IPS DF 19.7 (cell line): ENCODE measurements around the gene IRF2.

Experiments
- DNase-seq: peaks from one replicate; pipeline ENCODE4 v3.0.0-alpha.2; 2013; ENCODE audit warnings: low read depth, low spot score

IRF2 gene

DNA sequence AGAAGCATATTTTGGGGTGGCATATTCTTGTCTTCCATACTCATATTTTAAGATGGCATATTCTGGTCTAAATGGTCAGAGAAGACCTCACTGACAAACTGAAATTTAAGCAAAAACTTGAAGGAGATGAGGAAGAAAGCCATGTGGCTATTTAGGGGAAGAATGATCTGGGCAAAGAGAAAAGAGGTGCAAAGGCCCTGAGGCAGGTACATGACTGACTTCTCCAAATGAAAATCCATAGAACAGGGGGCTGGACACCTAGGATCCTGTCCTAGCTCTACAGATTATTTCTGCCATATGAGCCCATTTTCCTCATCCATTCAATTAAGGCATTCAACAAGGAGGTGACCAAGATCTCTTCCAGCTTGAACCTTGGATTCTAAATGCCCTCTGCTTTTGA is 105.6 kb downstream of the IRF2 start:
- DNase-seq = no peak

DNA sequence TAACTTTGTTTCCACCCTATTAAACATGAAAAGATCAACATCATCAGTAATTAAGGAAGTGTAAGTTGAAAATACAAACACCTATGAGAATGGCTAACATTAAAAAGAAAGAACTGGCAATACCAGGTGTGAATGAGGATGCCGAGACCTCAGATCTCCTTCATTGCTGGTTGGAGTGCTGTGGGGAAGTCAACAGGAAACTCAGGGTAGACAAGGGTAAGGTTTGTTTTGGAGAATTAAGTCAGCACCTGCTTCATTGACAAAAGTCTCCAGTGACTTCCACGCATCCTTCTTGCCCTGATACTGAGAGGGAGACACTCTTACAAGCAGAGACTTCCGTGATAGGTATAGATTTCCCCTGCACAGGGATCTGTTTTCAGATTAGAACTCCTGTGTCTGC is 106.1 kb downstream of the IRF2 start:
- no peak for DNase-seq

DNA sequence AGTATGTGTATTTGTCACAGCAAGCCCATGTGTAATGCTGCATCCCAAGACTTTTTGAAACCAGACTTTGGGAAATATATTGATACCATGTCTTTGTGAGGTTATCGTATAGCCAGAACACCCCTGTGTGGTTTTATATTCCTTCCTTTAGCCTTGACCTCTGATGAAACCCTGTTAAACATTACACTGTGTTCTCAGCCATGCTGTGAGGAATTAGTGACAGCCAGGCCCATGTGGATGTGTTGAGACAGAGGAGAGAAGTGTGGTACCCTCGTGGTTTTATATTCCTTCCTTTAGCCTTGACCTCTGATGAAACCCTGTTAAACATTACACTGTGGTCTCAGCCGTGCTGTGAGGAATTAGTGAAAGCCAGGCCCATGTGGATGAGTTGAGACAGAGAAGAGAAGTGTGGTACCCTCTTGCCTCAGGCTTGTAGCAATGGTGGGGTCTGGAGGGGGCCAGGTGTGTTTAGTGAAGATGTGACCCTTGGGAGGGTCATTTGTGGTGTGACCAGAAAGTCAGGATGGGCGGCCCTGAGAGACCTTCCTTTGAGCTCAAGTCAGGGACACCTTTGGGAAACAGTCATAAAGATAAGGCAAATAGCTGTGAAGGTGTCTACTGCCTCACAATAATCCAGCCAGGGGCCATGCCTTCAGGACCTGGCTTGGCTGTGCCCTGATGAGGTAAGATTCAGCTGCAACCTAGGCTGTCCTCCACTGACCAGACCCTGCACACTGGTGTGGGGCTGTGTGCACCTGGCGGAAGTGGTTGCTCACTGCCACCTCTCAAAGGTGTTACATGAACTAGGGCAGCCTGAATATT is 110.0 kb downstream of the IRF2 start:
- no peak for DNase-seq

DNA sequence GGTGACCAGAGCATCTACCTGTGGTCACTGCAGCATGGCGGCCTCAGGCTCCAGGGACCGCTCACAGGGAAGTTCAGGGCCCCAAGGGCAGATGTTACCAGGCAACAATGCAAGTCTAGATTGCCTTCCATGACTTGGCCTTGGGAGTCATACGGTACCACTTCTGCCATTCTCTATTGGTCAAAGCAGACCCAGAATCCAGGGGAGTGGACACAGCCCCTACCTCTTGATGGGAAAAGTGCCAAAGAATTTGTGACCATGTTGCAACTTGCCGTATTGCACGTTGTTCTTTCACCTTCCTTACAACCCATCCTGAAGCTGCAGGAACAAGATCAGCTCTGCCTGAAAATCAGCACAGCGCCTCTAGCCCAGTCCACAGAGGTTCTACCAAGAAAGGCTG is 111.1 kb downstream of the IRF2 start:
- DNase-seq = no peak

DNA sequence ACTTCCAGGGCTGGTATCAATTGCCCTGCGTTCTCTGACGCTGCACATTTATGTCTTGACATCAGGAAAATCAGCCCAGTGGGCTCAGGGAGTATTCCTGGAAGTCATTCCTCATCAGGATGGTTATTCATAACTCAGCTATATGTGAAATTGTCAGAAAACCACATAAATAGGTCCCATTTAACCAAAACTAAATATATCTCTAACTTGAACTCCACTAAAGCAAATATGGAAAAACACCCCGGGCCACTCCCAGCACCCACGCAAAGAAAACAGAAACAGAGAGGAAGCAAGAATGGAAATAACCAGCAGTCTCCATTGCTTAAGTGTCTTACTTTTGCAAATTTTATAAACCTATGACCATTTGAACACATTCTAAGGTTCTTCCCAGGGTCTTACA is 112.0 kb downstream of the IRF2 start:
- no peak for DNase-seq

DNA sequence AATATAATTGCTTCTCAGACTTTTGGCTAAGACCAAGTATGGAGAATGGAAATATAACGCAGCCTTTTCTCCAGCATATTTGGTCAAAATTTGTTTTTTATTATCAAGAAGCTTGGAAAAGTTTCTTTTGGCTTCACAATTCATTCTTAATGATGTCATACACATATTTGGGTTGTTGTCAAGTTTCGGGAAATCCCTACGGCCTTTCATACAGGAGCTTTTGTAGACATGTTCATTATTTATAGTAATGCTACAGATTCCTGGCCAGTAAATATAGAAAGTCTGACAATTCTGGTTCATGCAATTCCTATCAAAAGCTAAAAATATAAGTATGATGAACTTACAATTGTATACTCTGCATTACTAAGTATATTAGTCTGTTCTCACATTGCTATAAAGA is 112.9 kb downstream of the IRF2 start:
- no peak for DNase-seq

DNA sequence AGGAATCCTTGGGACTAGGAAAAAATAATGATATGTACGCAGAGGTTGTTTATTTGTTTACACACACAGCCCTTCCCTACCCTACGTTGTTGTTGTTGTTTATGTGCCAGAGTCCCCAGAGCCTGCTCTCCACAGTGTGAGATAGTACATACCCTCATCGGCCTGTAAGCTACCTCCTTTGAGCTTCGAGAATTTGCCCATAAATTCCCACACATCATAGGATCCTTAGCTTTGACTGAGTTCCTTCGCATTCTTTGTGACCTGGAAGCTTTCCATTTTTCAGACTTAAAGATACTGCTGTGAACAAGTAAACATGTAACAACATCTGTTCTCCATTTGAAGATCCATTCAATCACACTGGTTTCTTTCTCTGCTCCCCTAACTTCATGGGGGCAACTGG is 114.5 kb downstream of the IRF2 start:
- DNase-seq = no peak

DNA sequence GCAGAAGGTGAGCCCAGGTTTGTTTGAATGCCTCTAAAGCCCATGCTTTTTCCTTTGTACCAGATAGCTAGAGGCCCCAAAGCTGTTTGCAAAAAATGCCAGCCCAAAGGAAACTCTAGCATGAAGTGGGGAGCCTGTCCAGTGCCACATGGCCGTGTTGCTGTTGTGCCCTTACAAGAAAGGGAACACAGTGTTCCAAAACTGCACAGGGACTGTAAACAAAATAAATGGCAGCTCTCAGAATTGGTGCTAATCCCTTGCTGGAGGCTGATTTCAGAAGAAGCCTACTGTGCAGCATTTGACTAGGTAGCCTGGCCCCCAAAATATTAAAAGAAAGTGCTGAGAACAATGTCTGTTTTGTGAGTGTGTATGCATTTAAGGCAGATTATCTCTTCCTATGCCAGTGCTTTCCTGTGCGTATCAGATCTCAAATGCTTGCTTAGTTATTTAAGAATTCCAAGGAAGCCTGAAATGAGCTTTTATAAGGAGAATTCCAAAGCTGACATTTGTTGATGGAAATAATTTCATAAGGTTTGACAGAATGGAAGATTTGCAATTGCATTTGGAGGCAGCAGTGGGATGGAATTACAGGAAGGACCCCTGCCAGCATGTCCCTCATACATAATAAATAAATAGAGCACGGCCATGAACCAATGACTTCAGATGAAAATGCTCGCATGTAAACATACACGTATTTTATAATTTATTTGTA is 115.7 kb downstream of the IRF2 start:
- DNase-seq = no peak

DNA sequence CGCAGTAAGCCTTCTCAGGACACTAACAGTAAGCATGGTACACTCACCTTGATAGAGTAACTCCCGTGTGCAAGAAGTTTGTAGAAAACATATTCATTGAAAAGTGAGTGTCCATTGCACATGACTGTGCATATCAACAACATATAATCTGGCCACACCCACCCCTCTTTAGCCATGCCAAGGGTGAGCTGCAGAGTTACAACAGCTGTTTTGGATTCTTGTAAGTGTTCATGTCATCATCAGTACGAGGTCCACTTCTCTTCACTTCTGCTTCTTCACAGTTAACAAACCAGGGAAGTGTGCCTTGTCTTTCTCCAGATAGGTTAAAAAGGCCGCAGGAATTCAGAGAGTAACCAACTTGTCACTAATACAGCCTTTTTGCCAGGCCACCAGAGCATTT is 116.6 kb downstream of the IRF2 start:
- DNase-seq = no peak

DNA sequence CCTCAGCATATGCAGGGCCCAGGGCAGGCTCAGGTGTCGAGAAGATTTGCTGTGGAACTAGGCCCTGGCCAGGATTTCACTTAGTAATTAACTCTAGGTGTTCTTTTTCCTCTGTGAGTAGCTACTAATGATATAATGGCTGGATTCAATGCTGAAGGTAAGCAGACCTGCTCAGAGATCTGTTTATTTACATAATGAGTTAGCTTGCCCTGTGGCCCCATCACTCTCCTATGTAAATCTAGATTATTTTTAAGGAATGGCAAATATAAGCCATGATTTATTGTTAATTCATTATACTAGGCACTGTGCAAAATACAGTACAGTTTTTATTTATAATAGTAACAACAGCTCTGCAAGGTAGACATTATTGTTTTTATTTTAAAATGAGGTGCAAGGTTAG is 117.2 kb downstream of the IRF2 start:
- no peak for DNase-seq

DNA sequence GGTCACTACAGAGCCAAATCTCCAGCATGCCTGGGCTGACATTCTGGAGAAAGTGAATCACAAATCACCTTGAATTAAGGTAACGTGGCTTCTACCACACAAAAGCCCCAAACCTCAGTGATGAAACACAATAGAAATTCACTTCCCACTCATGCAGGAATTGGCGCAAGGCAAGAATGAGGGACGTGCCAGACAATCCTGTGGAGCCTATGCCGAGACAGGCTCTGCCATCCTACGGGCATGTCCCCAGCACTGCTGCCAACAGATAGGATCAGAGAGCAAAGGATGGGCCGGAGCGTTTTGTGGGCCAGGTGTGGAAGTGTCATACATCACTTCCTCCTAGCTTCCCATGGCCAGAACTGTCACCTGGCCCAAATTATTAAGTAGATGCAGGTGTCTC is 118.0 kb downstream of the IRF2 start:
- DNase-seq = no peak

DNA sequence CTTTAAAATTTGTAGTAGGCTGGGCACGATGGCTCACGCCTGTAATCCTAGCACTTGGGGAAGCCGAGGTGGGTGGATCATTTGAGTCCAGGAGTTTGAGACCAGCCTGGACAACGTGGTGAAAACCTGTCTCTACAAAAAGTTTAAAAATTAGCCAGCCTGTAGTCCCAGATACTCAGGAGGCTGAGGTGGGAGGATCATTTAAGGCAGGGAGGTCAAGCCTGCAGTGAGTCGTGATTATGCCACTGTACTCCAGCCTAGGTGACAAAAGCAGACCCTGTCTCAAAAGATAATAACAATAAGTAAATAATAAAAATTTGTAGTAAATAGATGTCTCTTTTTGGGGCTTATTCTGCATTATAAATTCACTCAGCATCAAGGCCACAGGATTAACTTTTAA is 118.5 kb downstream of the IRF2 start:
- DNase-seq = no peak

DNA sequence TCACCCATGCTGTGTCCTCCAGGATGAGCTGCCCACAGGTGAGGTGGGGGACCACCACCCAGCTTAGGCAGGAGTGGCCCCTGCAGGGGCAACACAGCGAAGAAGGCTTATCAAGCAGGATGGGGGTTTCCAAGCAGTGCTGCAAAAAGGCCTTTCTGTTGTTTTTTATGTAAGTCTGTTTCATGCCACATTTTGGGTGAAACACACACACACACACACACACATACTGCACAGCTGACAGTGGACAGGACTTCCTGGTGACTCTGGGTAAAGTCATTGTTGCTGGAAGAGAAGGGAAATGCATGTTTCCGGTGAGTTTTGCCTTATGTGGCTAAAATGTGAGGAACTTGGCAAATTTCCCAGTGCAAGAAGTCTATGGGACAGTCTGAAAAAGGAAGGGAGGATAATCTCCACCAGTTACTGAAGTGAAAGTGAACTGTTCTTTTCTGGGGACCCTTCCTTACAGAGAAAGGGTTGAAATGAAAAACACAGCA is 119.2 kb downstream of the IRF2 start:
- DNase-seq = no peak

DNA sequence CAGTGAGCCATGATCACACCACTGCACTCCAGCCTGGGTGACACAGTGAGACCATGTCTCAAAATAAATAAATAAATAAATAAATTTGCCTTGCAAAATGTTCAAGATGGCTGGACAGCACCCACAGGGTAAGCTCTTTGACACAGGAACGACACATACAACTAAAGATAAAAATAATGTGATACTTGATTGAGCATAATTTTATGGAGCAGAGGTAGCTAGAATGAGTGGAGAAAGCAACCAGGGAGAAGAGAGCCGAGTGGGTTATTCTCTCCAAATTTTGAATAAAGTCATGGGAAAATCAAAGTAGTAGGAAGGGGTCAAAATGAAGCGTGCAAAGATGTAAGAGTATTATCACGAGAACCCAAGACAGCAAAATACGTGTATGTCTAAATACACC is 121.5 kb downstream of the IRF2 start:
- no peak for DNase-seq

DNA sequence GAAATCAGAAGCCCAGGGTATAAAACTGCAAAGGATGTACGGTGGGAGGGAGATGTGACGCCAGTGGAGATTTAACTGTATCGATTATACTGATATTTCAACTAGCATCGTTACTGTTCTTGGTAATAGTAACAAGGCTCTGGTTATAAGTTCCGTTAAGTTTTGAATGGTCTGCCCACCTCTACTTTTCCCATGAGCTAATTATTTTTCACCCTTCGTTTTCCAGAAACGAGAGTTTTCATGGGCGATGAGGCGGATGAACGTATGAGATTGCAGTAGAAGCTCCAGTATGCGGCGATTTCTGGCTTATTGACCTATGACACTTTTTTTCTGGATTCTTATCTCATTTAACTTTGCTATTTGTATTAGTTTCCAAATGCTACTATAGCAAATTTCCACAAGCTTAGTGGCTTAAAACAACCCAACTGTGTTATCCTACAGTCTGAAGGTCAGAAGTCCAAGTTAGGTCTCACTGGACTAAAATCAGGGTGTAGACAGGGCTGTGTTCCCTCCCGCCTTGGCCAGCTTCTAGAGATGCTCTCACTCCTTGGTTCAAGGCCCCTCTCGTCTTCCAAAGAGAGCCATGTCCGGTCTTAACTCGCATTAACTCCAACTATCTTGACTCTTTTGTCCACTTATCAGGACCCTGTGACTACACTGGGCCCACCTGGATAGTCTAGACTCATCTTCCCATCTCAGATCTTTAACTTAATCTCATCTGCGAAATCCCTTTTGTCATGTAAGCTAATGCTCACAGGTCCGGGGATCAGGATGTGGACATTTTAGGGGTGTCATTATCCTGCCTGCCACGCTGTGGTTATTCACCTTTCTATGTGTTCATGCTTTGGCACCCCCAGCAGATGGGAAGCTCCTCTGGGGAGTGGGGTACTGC is 122.5 kb downstream of the IRF2 start:
- no peak for DNase-seq

DNA sequence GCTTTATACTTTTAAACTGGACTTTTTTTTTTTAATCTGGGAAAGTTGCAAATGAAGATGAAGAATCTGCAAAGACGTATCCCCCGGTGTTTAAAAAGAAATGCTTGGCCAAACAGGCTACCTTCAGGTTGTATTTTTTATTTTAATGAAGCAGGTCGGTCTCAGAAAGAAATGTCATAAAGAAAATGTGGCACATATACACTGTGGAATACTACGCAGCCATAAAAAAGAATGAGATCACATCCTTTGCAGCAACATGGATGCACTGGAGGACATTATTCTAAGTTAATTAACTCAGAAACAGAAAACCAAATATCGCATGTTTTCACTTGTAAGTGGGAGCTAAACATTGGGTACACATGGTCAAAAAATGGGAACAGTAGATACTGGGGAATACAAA is 123.4 kb downstream of the IRF2 start:
- DNase-seq = no peak

DNA sequence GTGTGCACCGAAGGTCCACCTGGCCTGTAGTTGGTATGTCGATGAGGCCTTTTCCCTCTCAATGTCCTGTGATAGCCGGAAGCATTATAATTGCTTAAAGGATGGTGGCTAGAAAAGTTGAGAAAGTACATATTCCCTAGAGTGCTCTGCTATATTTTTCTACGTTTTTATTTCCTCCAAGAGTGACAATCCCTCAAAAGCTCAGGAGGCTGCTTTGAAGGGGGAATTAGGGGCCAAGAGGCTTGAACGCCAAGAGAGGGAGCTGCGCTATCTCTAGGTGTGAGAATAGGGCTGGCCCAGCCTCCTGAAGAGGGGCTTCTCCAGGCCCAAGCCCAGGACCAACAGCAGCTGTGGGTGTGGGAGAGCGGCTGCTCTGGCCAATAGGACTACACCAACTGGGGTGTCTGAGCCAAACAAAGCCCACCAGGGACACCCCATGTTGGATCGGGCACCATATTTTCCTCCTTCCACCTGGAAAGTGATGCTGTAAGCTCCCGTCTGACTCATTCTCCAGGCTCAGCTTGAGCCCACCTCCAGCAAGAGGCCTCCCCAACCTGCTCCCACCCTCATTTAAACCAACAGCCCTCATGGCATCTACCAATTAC is 124.0 kb downstream of the IRF2 start:
- DNase-seq = no peak

DNA sequence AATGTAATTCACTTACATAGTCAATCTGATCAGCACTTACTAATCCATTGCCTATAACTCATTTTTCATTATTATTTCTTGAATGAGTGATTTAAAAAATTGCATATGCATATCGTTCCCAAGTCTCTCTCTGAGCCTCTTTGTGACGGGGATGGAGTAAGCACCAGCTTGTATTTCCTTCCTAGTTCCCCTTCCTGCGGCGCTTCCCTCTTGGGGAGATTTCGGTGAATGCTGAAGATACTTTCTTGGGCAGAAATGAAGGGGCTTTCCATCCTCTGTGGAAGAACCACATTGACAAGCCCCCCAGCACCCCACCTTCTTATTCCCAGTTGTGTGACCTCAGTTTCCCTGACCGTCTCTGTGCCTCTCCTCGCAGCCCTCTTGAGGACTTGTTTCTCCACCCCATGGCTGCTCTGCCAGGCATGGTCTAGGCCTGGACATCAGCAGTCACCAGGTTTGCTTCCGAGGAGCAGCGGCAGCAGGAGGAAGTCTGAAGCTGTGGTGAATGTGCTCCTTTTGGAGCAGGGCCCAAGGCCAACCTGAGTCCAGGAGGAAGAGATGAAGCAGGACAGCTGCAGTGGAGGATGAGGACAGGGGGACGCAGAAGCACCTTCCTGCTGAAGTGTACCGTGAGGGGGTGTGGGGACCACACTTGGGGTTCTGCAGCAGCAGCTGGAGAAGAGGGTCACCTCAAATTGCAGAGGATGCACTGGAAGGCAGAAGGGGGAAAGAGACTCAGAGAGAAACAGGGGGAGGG is 124.9 kb downstream of the IRF2 start:
- no peak for DNase-seq

DNA sequence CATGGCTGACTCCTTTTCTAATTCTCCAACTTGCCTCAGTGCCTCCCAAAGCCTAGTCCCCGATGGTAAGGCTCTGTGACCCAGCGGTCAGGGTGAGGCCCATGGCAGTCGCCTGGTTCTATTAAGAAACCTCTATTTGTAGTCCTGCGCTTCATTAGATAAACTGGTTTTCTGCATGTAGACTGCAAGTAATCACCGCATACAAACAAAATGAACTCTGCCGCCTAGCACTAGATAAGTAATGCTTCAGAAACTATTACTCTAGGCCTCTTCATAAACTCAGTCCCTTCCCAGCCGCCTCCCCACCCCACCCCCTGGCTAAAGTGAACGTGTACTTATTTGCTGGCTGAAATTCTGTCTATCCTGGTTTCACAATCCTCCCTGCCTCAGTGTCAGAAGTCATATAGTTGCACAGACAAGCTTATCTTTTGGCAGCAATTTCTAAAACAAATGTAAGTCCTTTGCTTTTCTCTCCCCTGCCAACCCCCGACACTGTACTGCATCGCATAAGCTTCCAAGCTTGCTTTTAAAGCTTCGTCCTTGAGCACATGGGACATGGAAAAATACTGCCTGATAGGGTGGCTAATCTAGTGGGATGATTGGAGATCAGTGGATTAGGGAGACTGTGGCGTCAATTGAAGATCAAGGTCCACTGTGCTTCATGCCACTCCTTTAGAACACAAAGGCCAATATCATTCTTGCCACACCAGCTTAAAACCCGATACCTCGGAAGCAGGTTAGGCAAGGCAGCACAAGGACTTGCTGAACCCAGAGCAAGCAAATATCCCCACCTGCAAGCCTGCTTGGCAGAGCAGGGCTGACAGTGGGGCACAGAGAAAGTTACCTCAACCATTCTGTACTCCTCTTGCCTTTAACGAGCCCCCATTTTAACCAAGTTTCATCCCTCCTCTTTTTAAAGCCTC is 125.8 kb downstream of the IRF2 start:
- no peak for DNase-seq
